Measurements from ENCODE around the gene SCN8A. TPM values are rescaled to one million over a fixed set of nuclear protein-coding genes. Genes with fewer than 3 reads are reported as not detected.

Gene SCN8A
- total RNA-seq, 2 experiments from 2014 or later: 0.69 to 1.0 TPM

- POLR2A ChIA-PET: no interaction called here
- CTCF ChIA-PET: no interaction called here
- no peak for DNase-seq
- H3K4me3 Mint-ChIP-seq: no peak overlapping the region
- no peak for ATAC-seq
- peaks cover 5% of the 10 kb centered on the region for H3K27me3 Mint-ChIP-seq
- no peak overlapping the region for H3K27ac Mint-ChIP-seq
- peaks cover 8% of the 10 kb centered on the region for H3K4me1 Mint-ChIP-seq
- intact Hi-C loops (cut with DNase I, micrococcal nuclease): no loop called here
- no peaks in the 10 kb centered on the region for H3K36me3 Mint-ChIP-seq (ENCODE audit: low read depth)
- H3K9me3 Mint-ChIP-seq (ENCODE audit: low read depth): no peaks in the 10 kb centered on the region
Measured at GRCh38 chr12:51672334-51672733, 81.3 kb downstream of the SCN8A start.

DNA sequence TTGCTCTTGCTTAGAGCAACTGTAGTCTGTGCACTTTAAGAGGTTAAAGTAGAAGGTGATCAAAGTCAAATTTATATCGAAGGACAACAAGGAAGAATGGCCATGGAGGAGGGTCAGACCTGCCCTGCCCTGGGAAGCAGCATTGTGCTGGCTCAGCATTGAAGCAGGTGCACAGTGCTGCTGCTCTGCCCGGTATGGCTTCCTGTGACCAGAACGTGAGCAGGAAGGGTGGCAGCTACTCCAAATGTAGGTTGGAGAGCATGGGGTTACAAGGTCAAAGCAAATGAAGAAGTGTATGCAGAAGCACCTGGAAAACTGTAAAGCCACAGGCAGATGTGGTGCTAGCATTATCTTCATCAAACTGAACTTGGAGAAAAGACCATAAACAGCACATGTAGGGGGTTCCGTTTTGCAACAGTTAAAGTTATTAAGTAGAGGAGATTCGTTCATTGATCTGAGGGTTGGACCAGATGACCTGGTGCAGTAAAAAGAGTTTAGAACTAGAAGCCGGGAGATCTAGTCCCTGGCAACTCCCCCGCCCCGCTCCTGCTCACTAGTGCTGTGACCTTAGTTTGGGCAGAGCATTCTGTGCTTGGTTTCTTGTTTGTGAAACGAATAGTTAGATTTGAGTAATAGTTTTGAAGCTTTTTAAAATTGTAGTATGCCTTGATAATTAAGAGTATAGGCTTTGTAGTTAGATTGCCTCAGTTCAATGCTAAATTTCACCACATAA is 84.2 kb downstream of the SCN8A start:
- no peak overlapping the region for H3K27ac Mint-ChIP-seq
- CTCF ChIA-PET: interaction anchor here (1.0 kb wide), 1 partner anchor 253 kb away, joined by 3 read pairs; no protein-coding TSS in a partner anchor

DNA sequence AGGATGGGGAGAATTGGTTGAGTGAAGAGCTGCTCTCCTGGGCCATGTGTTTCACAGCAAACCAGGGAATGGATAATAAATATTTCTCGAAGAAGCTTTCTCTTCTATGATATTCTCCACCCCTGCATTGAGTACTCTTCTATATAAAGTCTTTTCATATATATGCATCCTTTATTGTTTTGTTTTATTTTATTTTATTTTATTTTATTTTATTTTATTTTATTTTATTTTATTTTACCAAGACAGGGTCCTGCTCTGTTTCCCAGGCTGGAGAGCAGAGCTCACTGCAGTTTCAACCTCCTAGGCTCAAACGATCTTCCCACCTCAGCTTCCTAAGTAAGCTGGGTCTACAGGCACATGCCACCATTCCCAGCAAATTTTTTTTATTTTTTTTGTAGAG is 85.8 kb downstream of the SCN8A start:
- ChIA-PET CTCF (interaction anchor here (0.6 to 1.7 kb wide), 5 partner anchors 9 to 737 kb away, joined by 3 to 8 read pairs (median 4); no protein-coding TSS in a partner anchor), POLR2A (no interaction called here)
- H3K4me1 Mint-ChIP-seq: peaks cover 4% of the 10 kb centered on the region
- peaks cover 8% of the 10 kb centered on the region for H3K27me3 Mint-ChIP-seq
- H3K27ac Mint-ChIP-seq: no peak overlapping the region
- no peak overlapping the region for H3K4me3 Mint-ChIP-seq
- intact Hi-C loops (cut with DNase I, micrococcal nuclease): loop anchor here in 1 of 2 experiments (5.0 kb wide), 1 partner anchor 255 kb away; the partner anchor contains the start of gene SLC4A8
- no peaks in the 10 kb centered on the region for H3K36me3 Mint-ChIP-seq (ENCODE audit: low read depth)
- no peaks in the 10 kb centered on the region for H3K9me3 Mint-ChIP-seq (ENCODE audit: low read depth)
- ATAC-seq (no peak), DNase-seq (no peak)

More for the DNA sequence above, 84.2 kb downstream of the SCN8A start:
- intact Hi-C loops (cut with DNase I, micrococcal nuclease): loop anchor here in 1 of 2 experiments (5.0 kb wide), 1 partner anchor 253 kb away; the partner anchor contains the start of gene SLC4A8
- Mint-ChIP-seq H3K36me3 (ENCODE audit: low read depth) (no peaks in the 10 kb centered on the region), H3K9me3 (ENCODE audit: low read depth) (no peaks in the 10 kb centered on the region), H3K4me1 (peaks cover 4% of the 10 kb centered on the region), H3K4me3 (no peak overlapping the region), H3K27me3 (peaks cover 8% of the 10 kb centered on the region)
- DNase-seq: no peak
- ATAC-seq: no peak
- POLR2A ChIA-PET: no interaction called here

DNA sequence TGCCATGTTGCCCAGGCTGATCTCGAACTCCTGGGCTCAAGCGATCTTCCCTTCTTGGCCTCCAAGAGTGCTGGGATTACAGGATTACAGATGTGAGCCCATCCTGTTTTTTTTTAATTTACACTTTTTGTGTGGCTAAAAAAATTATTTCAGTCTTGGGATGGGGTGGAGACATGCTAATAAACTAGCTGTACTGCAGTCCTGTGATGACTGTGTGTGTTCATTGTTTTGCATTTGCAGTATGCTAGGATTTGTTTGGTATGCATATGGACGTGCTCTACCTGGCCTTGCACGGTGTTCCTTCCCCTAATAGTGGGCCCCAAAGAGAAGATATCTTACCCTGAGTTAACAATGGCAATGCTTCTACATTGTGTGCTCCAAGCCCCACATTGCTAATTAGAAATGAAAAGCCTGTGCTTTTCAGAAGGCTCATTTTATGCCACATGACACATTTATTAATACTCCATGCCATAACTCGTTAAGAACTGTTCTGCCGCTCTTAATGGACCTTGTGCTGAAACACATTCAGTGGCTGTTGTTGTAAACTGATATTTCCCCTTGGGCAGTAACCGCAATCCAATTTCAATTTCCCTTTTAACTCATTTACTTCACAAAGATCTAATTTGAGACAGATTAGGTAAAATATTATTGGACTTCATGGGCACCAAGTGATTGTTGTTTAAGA is 86.4 kb downstream of the SCN8A start:
- ATAC-seq (no peak), DNase-seq (no peak)
- no peak overlapping the region for H3K4me3 Mint-ChIP-seq
- peaks cover 8% of the 10 kb centered on the region for H3K27me3 Mint-ChIP-seq
- peaks cover 4% of the 10 kb centered on the region for H3K4me1 Mint-ChIP-seq
- intact Hi-C loops (cut with DNase I, micrococcal nuclease): loop anchor here in 1 of 2 experiments (5.0 kb wide), 1 partner anchor 255 kb away; the partner anchor contains the start of gene SLC4A8
- no peaks in the 10 kb centered on the region for H3K36me3 Mint-ChIP-seq (ENCODE audit: low read depth)
- no peak overlapping the region for H3K27ac Mint-ChIP-seq
- POLR2A ChIA-PET: no interaction called here
- no peaks in the 10 kb centered on the region for H3K9me3 Mint-ChIP-seq (ENCODE audit: low read depth)
- CTCF ChIA-PET: interaction anchor here (0.7 to 1.7 kb wide), 3 partner anchors 9 to 257 kb away, joined by 3 to 8 read pairs (median 5); no protein-coding TSS in a partner anchor

GRCh38 chr12:51678086-51678724 is 87.2 kb downstream of the SCN8A start:
- H3K4me1 Mint-ChIP-seq: peaks cover 4% of the 10 kb centered on the region
- no peak overlapping the region for H3K27ac Mint-ChIP-seq
- no peak overlapping the region for H3K4me3 Mint-ChIP-seq
- H3K9me3 Mint-ChIP-seq (ENCODE audit: low read depth): no peaks in the 10 kb centered on the region
- POLR2A ChIA-PET: no interaction called here
- intact Hi-C loops (cut with DNase I, micrococcal nuclease): loop anchor here (1.0 to 5.0 kb wide), 2 partner anchors 256 to 257 kb away; partner anchors contain the start of gene SLC4A8 (in 1 of the 2)
- H3K27me3 Mint-ChIP-seq: peaks cover 8% of the 10 kb centered on the region
- CTCF ChIA-PET: interaction anchor here (1.7 to 1.9 kb wide), 2 partner anchors 15 to 257 kb away, joined by 5 to 7 read pairs; no protein-coding TSS in a partner anchor
- H3K36me3 Mint-ChIP-seq (ENCODE audit: low read depth): no peaks in the 10 kb centered on the region
- peak; percentile 38 for DNase-seq
- ATAC-seq: peak; percentile 61

GRCh38 chr12:51682981-51683380 is 91.9 kb downstream of the SCN8A start:
- H3K4me1 Mint-ChIP-seq: peaks cover 9% of the 10 kb centered on the region
- ChIA-PET CTCF (no interaction called here), POLR2A (no interaction called here)
- H3K27ac Mint-ChIP-seq: no peak overlapping the region
- H3K27me3 Mint-ChIP-seq: peaks cover 3% of the 10 kb centered on the region
- no peak overlapping the region for H3K4me3 Mint-ChIP-seq
- ATAC-seq: no peak
- intact Hi-C loops (cut with DNase I, micrococcal nuclease): no loop called here
- H3K9me3 Mint-ChIP-seq (ENCODE audit: low read depth): no peaks in the 10 kb centered on the region
- no peak for DNase-seq
- H3K36me3 Mint-ChIP-seq (ENCODE audit: low read depth): no peaks in the 10 kb centered on the region

- ATAC-seq (no peak), DNase-seq (no peak)
- H3K9me3 Mint-ChIP-seq (ENCODE audit: low read depth): no peaks in the 10 kb centered on the region
- POLR2A ChIA-PET: no interaction called here
- H3K4me3 Mint-ChIP-seq: no peak overlapping the region
- H3K27me3 Mint-ChIP-seq: peaks cover 3% of the 10 kb centered on the region
- H3K4me1 Mint-ChIP-seq: peaks cover 9% of the 10 kb centered on the region
- H3K27ac Mint-ChIP-seq: no peak overlapping the region
- H3K36me3 Mint-ChIP-seq (ENCODE audit: low read depth): no peaks in the 10 kb centered on the region
- intact Hi-C loops (cut with DNase I, micrococcal nuclease): no loop called here
- CTCF ChIA-PET: interaction anchor here (1.1 to 1.2 kb wide), 2 partner anchors 10 to 46 kb away, joined by 3 to 4 read pairs; no protein-coding TSS in a partner anchor
Measured at GRCh38 chr12:51683763-51684357, 92.8 kb downstream of the SCN8A start.

GRCh38 chr12:51686727-51687126 is 95.7 kb downstream of the SCN8A start:
- CTCF ChIA-PET: interaction anchor here (0.7 to 1.3 kb wide), 2 partner anchors 10 to 1269 kb away, joined by 4 to 8 read pairs; no protein-coding TSS in a partner anchor
- Mint-ChIP-seq H3K9me3 (ENCODE audit: low read depth) (no peaks in the 10 kb centered on the region), H3K4me3 (no peak overlapping the region), H3K27me3 (peaks cover 3% of the 10 kb centered on the region), H3K27ac (no peak overlapping the region), H3K4me1 (peaks cover 9% of the 10 kb centered on the region), H3K36me3 (ENCODE audit: low read depth) (no peaks in the 10 kb centered on the region)
- DNase-seq: no peak
- intact Hi-C loops (cut with DNase I, micrococcal nuclease): no loop called here
- no peak for ATAC-seq
- POLR2A ChIA-PET: no interaction called here

DNA sequence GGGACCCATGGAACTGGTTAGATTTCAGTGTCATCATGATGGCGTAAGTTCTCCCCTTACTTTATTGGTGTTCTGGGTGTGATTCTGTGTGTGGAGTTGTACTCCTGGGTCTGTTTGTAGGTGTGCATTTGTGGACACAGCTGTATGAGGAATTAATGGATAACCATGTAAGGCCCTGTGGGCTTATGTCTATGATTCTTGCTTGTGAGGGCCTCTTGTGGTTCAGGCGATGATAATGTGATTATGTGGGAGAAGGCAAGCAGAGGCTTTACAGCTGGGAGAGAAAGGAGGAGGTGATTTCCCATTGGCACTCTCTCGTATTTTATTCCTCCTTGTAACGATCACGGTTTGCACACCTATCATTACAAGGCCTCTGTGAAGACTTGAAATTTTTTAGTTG is 96.1 kb downstream of the SCN8A start:
- H3K4me3 Mint-ChIP-seq: no peak overlapping the region
- H3K27ac Mint-ChIP-seq: no peak overlapping the region
- no peaks in the 10 kb centered on the region for H3K9me3 Mint-ChIP-seq (ENCODE audit: low read depth)
- H3K27me3 Mint-ChIP-seq: peaks cover 3% of the 10 kb centered on the region
- peaks cover 9% of the 10 kb centered on the region for H3K4me1 Mint-ChIP-seq
- intact Hi-C loops (cut with DNase I, micrococcal nuclease): no loop called here
- no peak for ATAC-seq
- no peaks in the 10 kb centered on the region for H3K36me3 Mint-ChIP-seq (ENCODE audit: low read depth)
- DNase-seq: no peak
- POLR2A ChIA-PET: no interaction called here
- CTCF ChIA-PET: interaction anchor here (0.7 kb wide), 1 partner anchor 1270 kb away, joined by 4 read pairs; no protein-coding TSS in a partner anchor

GRCh38 chr12:51687614-51688013 is 96.6 kb downstream of the SCN8A start:
- H3K4me3 Mint-ChIP-seq: no peak overlapping the region
- peaks cover 9% of the 10 kb centered on the region for H3K4me1 Mint-ChIP-seq
- H3K27me3 Mint-ChIP-seq: peaks cover 3% of the 10 kb centered on the region
- ATAC-seq (no peak), DNase-seq (no peak)
- H3K36me3 Mint-ChIP-seq (ENCODE audit: low read depth): no peaks in the 10 kb centered on the region
- no peaks in the 10 kb centered on the region for H3K9me3 Mint-ChIP-seq (ENCODE audit: low read depth)
- H3K27ac Mint-ChIP-seq: no peak overlapping the region
- ChIA-PET POLR2A (no interaction called here), CTCF (no interaction called here)
- intact Hi-C loops (cut with DNase I, micrococcal nuclease): no loop called here

GRCh38 chr12:51689983-51690382 is 99.0 kb downstream of the SCN8A start:
- CTCF ChIA-PET: interaction anchor here (1.3 kb wide), 1 partner anchor 10 kb away, joined by 3 read pairs; no protein-coding TSS in a partner anchor
- Mint-ChIP-seq H3K4me3 (no peak overlapping the region), H3K36me3 (ENCODE audit: low read depth) (no peaks in the 10 kb centered on the region), H3K27ac (no peak overlapping the region), H3K9me3 (ENCODE audit: low read depth) (no peaks in the 10 kb centered on the region), H3K4me1 (peaks cover 9% of the 10 kb centered on the region), H3K27me3 (no peaks in the 10 kb centered on the region)
- POLR2A ChIA-PET: no interaction called here
- DNase-seq: no peak
- ATAC-seq: no peak
- intact Hi-C loops (cut with DNase I, micrococcal nuclease): no loop called here
